Measurements from ENCODE around the gene TMEM106C. TPM values are rescaled to one million over a fixed set of nuclear protein-coding genes. Genes with fewer than 3 reads are reported as not detected.

Gene TMEM106C, protein sequence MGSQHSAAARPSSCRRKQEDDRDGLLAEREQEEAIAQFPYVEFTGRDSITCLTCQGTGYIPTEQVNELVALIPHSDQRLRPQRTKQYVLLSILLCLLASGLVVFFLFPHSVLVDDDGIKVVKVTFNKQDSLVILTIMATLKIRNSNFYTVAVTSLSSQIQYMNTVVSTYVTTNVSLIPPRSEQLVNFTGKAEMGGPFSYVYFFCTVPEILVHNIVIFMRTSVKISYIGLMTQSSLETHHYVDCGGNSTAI
- total RNA-seq (2022) (39.0 and 50.0 TPM in 2 replicates), Bru-seq, nascent RNA (percentile 58 among the genes with signal in this experiment), BruChase-seq, experiment 1, labeled RNA remaining after a 6-hour chase (percentile 78 among the genes with signal in this experiment), BruChase-seq, experiment 2, labeled RNA remaining after a 2-hour chase (percentile 71 among the genes with signal in this experiment)
- long read RNA-seq, transcript TMEM106C-202 (8 exons, 1,515 nt): minor isoform, 6 of 116 reads
- long read RNA-seq, transcript TMEM106C-201 (8 exons, 1,394 nt): minor isoform, 29 of 116 reads
- long read RNA-seq, transcript TMEM106C-203 (8 exons, 1,414 nt): minor isoform, 5 of 116 reads
- long read RNA-seq, transcript TMEM106C-220 (8 exons, 810 nt): major isoform, 66 of 116 reads
- long read RNA-seq, partial matches to known transcripts: 4 of 116 reads
- long read RNA-seq, other reads (novel, unspliced or antisense): 3 of 116 reads

DNA sequence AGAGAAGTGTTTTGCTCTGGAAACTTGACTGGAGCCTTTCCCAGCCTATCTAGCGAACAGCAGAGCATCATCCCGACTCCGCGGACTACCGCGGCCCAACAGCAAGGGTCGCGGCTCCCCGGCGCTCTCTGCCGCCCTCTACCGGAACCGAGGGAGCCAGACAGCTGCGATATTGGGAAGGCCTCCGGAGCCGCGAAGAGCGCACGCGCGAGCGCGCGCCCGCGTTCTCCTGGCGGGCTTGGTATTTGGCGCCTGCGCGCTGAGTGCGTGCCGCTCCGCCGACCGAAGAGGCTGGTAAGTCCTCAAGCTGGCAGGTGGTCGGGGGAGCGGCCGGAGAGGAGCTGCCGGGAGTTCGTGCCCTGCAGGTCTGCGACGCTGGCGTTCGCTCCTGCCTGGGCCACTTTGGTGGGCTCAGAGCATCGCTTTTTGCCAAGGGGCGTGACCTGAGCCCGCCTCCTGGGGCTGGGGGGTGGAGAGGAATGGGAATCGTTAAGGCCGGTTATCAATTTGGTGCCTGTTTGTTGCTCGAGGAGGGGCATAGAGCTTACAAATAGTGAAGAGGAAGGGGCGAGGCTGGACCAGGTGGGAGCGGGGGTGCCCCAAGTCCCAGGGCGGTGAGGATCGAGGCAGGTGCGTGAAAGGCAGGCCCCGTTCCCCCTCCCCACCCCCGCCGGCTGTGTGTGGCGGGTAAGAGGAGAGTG, at the start of gene TMEM106C:
Gene TMEM106C (plus strand): TSS at position 257 of the 701 bp plus-strand sequence. CDS start 641 bp downstream, outside the sequence.
- H3K27me3 Mint-ChIP-seq (ENCODE audit: insufficient read depth, unreplicated experiment): no peaks in the 10 kb centered on the region
- ChIA-PET POLR2A (interaction anchor here (0.6 to 2.6 kb wide), 15 partner anchors 10 to 235 kb away, joined by 3 to 12 read pairs (median 3); partner anchors contain the start of gene VDR), CTCF (interaction anchor here (0.5 to 5.4 kb wide), 43 partner anchors 8 to 1355 kb away, joined by 3 to 40 read pairs (median 4); partner anchors contain the start of gene VDR)
- TF ChIP-seq CTCF (IDR thresholded peaks at IDR 0.05; ENCODE audit: unreplicated experiment): peak; percentile 95
- DNase-seq (ENCODE audit: unreplicated experiment): peak; percentile 87
- no TSS peak for BruUV-seq (replicated peaks)
- intact Hi-C loops (cut with micrococcal nuclease): loop anchor here (1.0 to 5.0 kb wide), 3 partner anchors 58 to 224 kb away; no protein-coding TSS in a partner anchor
- H3K36me3 Mint-ChIP-seq (ENCODE audit: insufficient read depth, unreplicated experiment): peaks cover 23% of the 10 kb centered on the region
- H3K9me3 Mint-ChIP-seq (ENCODE audit: unreplicated experiment): no peaks in the 10 kb centered on the region
- peak within 1 kb of the TSS; percentile 66 for H3K27ac Mint-ChIP-seq (ENCODE audit: low read depth, unreplicated experiment)
- H3K4me3 Mint-ChIP-seq (ENCODE audit: unreplicated experiment): peak within 1 kb of the TSS; percentile 98
- peaks cover 15% of the 10 kb centered on the region for H3K4me1 Mint-ChIP-seq (ENCODE audit: insufficient read depth, unreplicated experiment)

GRCh38 chr12:47920913-47921312, 42.5 kb upstream of the TMEM106C start:
- CTCF ChIA-PET: interaction anchor here (1.2 to 1.9 kb wide), 2 partner anchors 15 to 51 kb away, joined by 4 to 6 read pairs; no protein-coding TSS in a partner anchor

DNA sequence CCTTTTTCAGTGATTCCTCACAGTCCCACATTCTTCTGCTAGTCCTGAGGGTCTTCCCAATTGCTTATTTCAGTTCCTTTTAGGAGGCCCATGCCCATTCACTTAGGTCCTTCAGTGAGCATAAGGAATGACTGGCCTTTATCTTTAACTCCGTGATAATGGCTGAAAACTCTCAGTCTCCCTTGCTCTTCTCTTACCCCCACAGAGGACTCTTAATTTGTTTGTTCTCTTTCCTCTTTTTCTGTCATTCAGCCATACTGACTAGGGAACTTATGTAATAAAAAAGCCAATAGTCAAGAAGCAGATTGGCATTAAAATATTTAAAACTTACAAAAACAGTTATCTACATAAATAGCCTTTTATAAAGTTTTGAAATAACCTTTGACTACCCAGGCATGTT, 41.5 kb upstream of the TMEM106C start:
- no peaks in the 10 kb centered on the region for H3K9me3 Mint-ChIP-seq (ENCODE audit: unreplicated experiment)
- ChIA-PET POLR2A (no interaction called here), CTCF (no interaction called here)
- no peaks in the 10 kb centered on the region for H3K4me1 Mint-ChIP-seq (ENCODE audit: insufficient read depth, unreplicated experiment)
- H3K4me3 Mint-ChIP-seq (ENCODE audit: unreplicated experiment): no peak overlapping the region
- H3K27ac Mint-ChIP-seq (ENCODE audit: low read depth, unreplicated experiment): no peak overlapping the region
- intact Hi-C loops (cut with micrococcal nuclease): no loop called here
- no TSS peak for BruUV-seq (replicated peaks)
- no peaks in the 10 kb centered on the region for H3K36me3 Mint-ChIP-seq (ENCODE audit: insufficient read depth, unreplicated experiment)
- no peak for DNase-seq (ENCODE audit: unreplicated experiment)
- no peak for TF ChIP-seq CTCF (IDR thresholded peaks at IDR 0.05; ENCODE audit: unreplicated experiment)
- no peaks in the 10 kb centered on the region for H3K27me3 Mint-ChIP-seq (ENCODE audit: insufficient read depth, unreplicated experiment)

More at GRCh38 chr12:47920913-47921312, 42.5 kb upstream of the TMEM106C start:
- no peaks in the 10 kb centered on the region for H3K36me3 Mint-ChIP-seq (ENCODE audit: insufficient read depth, unreplicated experiment)
- no peak for DNase-seq (ENCODE audit: unreplicated experiment)
- BruUV-seq (replicated peaks): no TSS peak
- H3K4me1 Mint-ChIP-seq (ENCODE audit: insufficient read depth, unreplicated experiment): no peaks in the 10 kb centered on the region
- TF ChIP-seq CTCF (IDR thresholded peaks at IDR 0.05; ENCODE audit: unreplicated experiment): no peak
- intact Hi-C loops (cut with micrococcal nuclease): no loop called here
- no peak overlapping the region for H3K27ac Mint-ChIP-seq (ENCODE audit: low read depth, unreplicated experiment)
- POLR2A ChIA-PET: no interaction called here
- H3K27me3 Mint-ChIP-seq (ENCODE audit: insufficient read depth, unreplicated experiment): no peaks in the 10 kb centered on the region
- no peaks in the 10 kb centered on the region for H3K9me3 Mint-ChIP-seq (ENCODE audit: unreplicated experiment)
- no peak overlapping the region for H3K4me3 Mint-ChIP-seq (ENCODE audit: unreplicated experiment)

Measured in MCF 10A (cell line).